Activated CD4-positive, alpha-beta memory T cell treated with anti-CD3 and anti-CD28 coated beads for 36 hours (primary cell): ENCODE measurements around the gene LITAFD. TPM values are rescaled to one million over a fixed set of nuclear protein-coding genes. Genes with fewer than 3 reads are reported as not detected.
"Not testable (repeated sequence)": the region's sequence is repeated elsewhere in the genome, so short reads cannot be mapped to it uniquely, and the experiment has no call there.

Experiments used
- CTCF ChIA-PET: fragments of 350-600 bp; sonication (Branson Sonifier 250); formaldehyde crosslinking; loops from one replicate; lab custom pipeline; 2021; ENCODE audit warnings: antibody characterized with exemption, inconsistent platforms; lab: Charles Lee
- POLR2A ChIA-PET: fragments of 350-600 bp; sonication (Branson Sonifier 250); formaldehyde crosslinking; loops from one replicate; lab custom pipeline; 2021; ENCODE audit warnings: antibody characterized with exemption; lab: Charles Lee
- DNase-seq: peaks from one replicate; pipeline ENCODE4 v3.0.0-alpha.2; 2020
- H3K27ac Mint-ChIP-seq: one replicate; pipeline ENCODE4 v1.8.0; 2021; ENCODE audit warnings: mixed read lengths
- H3K27me3 Mint-ChIP-seq: one replicate; pipeline ENCODE4 v1.8.0; 2021; ENCODE audit warnings: mixed read lengths
- H3K36me3 Mint-ChIP-seq: one replicate; pipeline ENCODE4 v1.8.0; 2021; ENCODE audit warnings: mixed read lengths
- H3K4me1 Mint-ChIP-seq: one replicate; pipeline ENCODE4 v1.8.0; 2021; ENCODE audit warnings: low read depth, mixed read lengths
- H3K4me3 Mint-ChIP-seq: one replicate; pipeline ENCODE4 v1.8.0; 2021; ENCODE audit warnings: mild to moderate bottlenecking, mixed read lengths
- H3K9me3 Mint-ChIP-seq: one replicate; pipeline ENCODE4 v1.8.0; 2021; ENCODE audit warnings: mixed read lengths
- intact Hi-C: fragments of 100-400 bp; cut with micrococcal nuclease; formaldehyde crosslinking; loops from one replicate; pipeline ENCODE4 v1.15.1; 2023
- total RNA-seq, 2 experiments: library from RNA; stranded (reverse); gene quantifications; one replicate each; pipeline ENCODE4 v1.2.3, GENCODE V29; 2021

LITAFD gene
- total RNA-seq, 2 experiments from 2014 or later, result not detected

- Mint-ChIP-seq H3K27me3 (no peaks in the 10 kb centered on the region), H3K27ac (peak overlapping the region; percentile 8), H3K4me3 (no peak overlapping the region), H3K4me1 (peaks cover 18% of the 10 kb centered on the region), H3K9me3 (no peaks in the 10 kb centered on the region), H3K36me3 (peaks cover 69% of the 10 kb centered on the region)
- ChIA-PET POLR2A (no interaction called here), CTCF (interaction anchor here (0.6 to 4.7 kb wide), 6 partner anchors 9 to 103 kb away, joined by 3 to 27 read pairs (median 4); partner anchors contain the start of gene CARHSP1)
- no peak for DNase-seq
- intact Hi-C loops, result loop anchor here (1.0 kb wide), 1 partner anchor 31 kb away; no protein-coding TSS in a partner anchor
Measured at GRCh38 chr16:8905168-8905762, 23.1 kb downstream of the LITAFD start.

- ChIA-PET CTCF (interaction anchor here (0.7 to 4.7 kb wide), 5 partner anchors 10 to 103 kb away, joined by 3 to 27 read pairs (median 3); partner anchors contain the start of gene CARHSP1), POLR2A (no interaction called here)
- Mint-ChIP-seq H3K9me3 (no peaks in the 10 kb centered on the region), H3K36me3 (peaks cover 69% of the 10 kb centered on the region), H3K4me1 (peaks cover 22% of the 10 kb centered on the region), H3K4me3 (no peak overlapping the region), H3K27me3 (no peaks in the 10 kb centered on the region), H3K27ac (peak overlapping the region; percentile 23)
- intact Hi-C loops, result loop anchor here (1.0 kb wide), 1 partner anchor 30 kb away; no protein-coding TSS in a partner anchor
- DNase-seq, result no peak
Measured at GRCh38 chr16:8905795-8906591, 23.8 kb downstream of the LITAFD start.

GRCh38 chr16:8907096-8907495 lies 24.9 kb downstream of the LITAFD start:
- intact Hi-C loops, result no loop called here
- Mint-ChIP-seq H3K27me3 (no peaks in the 10 kb centered on the region), H3K36me3 (peaks cover 67% of the 10 kb centered on the region), H3K4me1 (peaks cover 24% of the 10 kb centered on the region), H3K9me3 (no peaks in the 10 kb centered on the region), H3K27ac (no peak overlapping the region), H3K4me3 (no peak overlapping the region)
- DNase-seq, result no peak
- CTCF ChIA-PET, result interaction anchor here (3.2 to 4.7 kb wide), 2 partner anchors 29 to 102 kb away, joined by 14 to 27 read pairs; no protein-coding TSS in a partner anchor
- POLR2A ChIA-PET, result no interaction called here

- H3K4me1 Mint-ChIP-seq, result peaks cover 24% of the 10 kb centered on the region
- peaks cover 69% of the 10 kb centered on the region for H3K36me3 Mint-ChIP-seq
- intact Hi-C loops, result no loop called here
- POLR2A ChIA-PET, result interaction anchor here (1.1 kb wide), 1 partner anchor 28 kb away, joined by 5 read pairs; no protein-coding TSS in a partner anchor
- peak overlapping the region; percentile 48 for H3K27ac Mint-ChIP-seq
- no peaks in the 10 kb centered on the region for H3K27me3 Mint-ChIP-seq
- no peaks in the 10 kb centered on the region for H3K9me3 Mint-ChIP-seq
- CTCF ChIA-PET, result interaction anchor here (0.6 to 4.7 kb wide), 5 partner anchors 10 to 201 kb away, joined by 3 to 27 read pairs (median 3); partner anchors contain the start of gene CARHSP1
- DNase-seq, result no peak
- H3K4me3 Mint-ChIP-seq, result no peak overlapping the region
Measured at GRCh38 chr16:8908810-8909468, 26.8 kb downstream of the LITAFD start.

- peaks cover 31% of the 10 kb centered on the region for H3K4me1 Mint-ChIP-seq
- no peaks in the 10 kb centered on the region for H3K9me3 Mint-ChIP-seq
- no peak for DNase-seq
- peaks cover 70% of the 10 kb centered on the region for H3K36me3 Mint-ChIP-seq
- H3K27ac Mint-ChIP-seq, result peak overlapping the region; percentile 49
- H3K27me3 Mint-ChIP-seq, result no peaks in the 10 kb centered on the region
- intact Hi-C loops, result no loop called here
- no peak overlapping the region for H3K4me3 Mint-ChIP-seq
- ChIA-PET CTCF (interaction anchor here (1.8 to 6.2 kb wide), 3 partner anchors 25 to 98 kb away, joined by 5 to 33 read pairs (median 6); no protein-coding TSS in a partner anchor), POLR2A (no interaction called here)
Measured at GRCh38 chr16:8910811-8911210, 28.7 kb downstream of the LITAFD start.

- intact Hi-C loops, result no loop called here
- Mint-ChIP-seq H3K4me3 (no peak overlapping the region), H3K4me1 (peaks cover 32% of the 10 kb centered on the region), H3K27me3 (no peaks in the 10 kb centered on the region), H3K36me3 (peaks cover 74% of the 10 kb centered on the region), H3K27ac (no peak overlapping the region), H3K9me3 (no peaks in the 10 kb centered on the region)
- ChIA-PET CTCF (interaction anchor here (6.2 kb wide), 1 partner anchor 23 kb away, joined by 33 read pairs; no protein-coding TSS in a partner anchor), POLR2A (no interaction called here)
- DNase-seq, result no peak
Measured at GRCh38 chr16:8912793-8913192, 30.6 kb downstream of the LITAFD start.

- Mint-ChIP-seq H3K4me1 (peaks cover 31% of the 10 kb centered on the region), H3K9me3 (no peaks in the 10 kb centered on the region), H3K4me3 (no peak overlapping the region), H3K27ac (no peak overlapping the region), H3K27me3 (no peaks in the 10 kb centered on the region), H3K36me3 (peaks cover 72% of the 10 kb centered on the region)
- CTCF ChIA-PET, result interaction anchor here (6.2 kb wide), 1 partner anchor 22 kb away, joined by 33 read pairs; no protein-coding TSS in a partner anchor
- intact Hi-C loops, result no loop called here
- POLR2A ChIA-PET, result no interaction called here
- no peak for DNase-seq
Measured at GRCh38 chr16:8914098-8914497, 31.9 kb downstream of the LITAFD start.

- Mint-ChIP-seq H3K9me3 (no peaks in the 10 kb centered on the region), H3K4me1 (peaks cover 41% of the 10 kb centered on the region), H3K4me3 (no peak overlapping the region), H3K27me3 (no peaks in the 10 kb centered on the region), H3K27ac (peak overlapping the region; percentile 10), H3K36me3 (peaks cover 76% of the 10 kb centered on the region)
- POLR2A ChIA-PET, result interaction anchor here (1.1 kb wide), 1 partner anchor 93 kb away, joined by 4 read pairs; no protein-coding TSS in a partner anchor
- no peak for DNase-seq
- intact Hi-C loops, result no loop called here
- CTCF ChIA-PET, result interaction anchor here (1.2 to 6.2 kb wide), 2 partner anchors 20 to 93 kb away, joined by 4 to 33 read pairs; no protein-coding TSS in a partner anchor
Measured at GRCh38 chr16:8915722-8916301, 33.7 kb downstream of the LITAFD start.

- Mint-ChIP-seq H3K4me1 (peaks cover 47% of the 10 kb centered on the region), H3K9me3 (no peaks in the 10 kb centered on the region), H3K4me3 (no peak overlapping the region), H3K36me3 (peaks cover 72% of the 10 kb centered on the region), H3K27me3 (no peaks in the 10 kb centered on the region), H3K27ac (peak overlapping the region; percentile 23)
- ChIA-PET POLR2A (interaction anchor here (1.1 kb wide), 1 partner anchor 92 kb away, joined by 4 read pairs; no protein-coding TSS in a partner anchor), CTCF (interaction anchor here (0.7 to 8.8 kb wide), 4 partner anchors 19 to 92 kb away, joined by 4 to 58 read pairs (median 18); no protein-coding TSS in a partner anchor)
- intact Hi-C loops, result no loop called here
- DNase-seq, result no peak
Measured at GRCh38 chr16:8916541-8917225, 34.5 kb downstream of the LITAFD start.

GRCh38 chr16:8917336-8917735 lies 35.2 kb downstream of the LITAFD start:
- H3K27ac Mint-ChIP-seq, H3K27me3 Mint-ChIP-seq, H3K4me3 Mint-ChIP-seq, POLR2A ChIA-PET, H3K9me3 Mint-ChIP-seq, DNase-seq, intact Hi-C loops: not testable (repeated sequence)
- Mint-ChIP-seq H3K36me3 (peaks cover 76% of the 10 kb centered on the region), H3K4me1 (peaks cover 53% of the 10 kb centered on the region)
- CTCF ChIA-PET, result interaction anchor here (8.8 kb wide), 1 partner anchor 19 kb away, joined by 58 read pairs; no protein-coding TSS in a partner anchor
